Measurements from ENCODE around the gene BRINP1. TPM values are rescaled to one million over a fixed set of nuclear protein-coding genes. Genes with fewer than 3 reads are reported as not detected.

BRINP1 gene, protein sequence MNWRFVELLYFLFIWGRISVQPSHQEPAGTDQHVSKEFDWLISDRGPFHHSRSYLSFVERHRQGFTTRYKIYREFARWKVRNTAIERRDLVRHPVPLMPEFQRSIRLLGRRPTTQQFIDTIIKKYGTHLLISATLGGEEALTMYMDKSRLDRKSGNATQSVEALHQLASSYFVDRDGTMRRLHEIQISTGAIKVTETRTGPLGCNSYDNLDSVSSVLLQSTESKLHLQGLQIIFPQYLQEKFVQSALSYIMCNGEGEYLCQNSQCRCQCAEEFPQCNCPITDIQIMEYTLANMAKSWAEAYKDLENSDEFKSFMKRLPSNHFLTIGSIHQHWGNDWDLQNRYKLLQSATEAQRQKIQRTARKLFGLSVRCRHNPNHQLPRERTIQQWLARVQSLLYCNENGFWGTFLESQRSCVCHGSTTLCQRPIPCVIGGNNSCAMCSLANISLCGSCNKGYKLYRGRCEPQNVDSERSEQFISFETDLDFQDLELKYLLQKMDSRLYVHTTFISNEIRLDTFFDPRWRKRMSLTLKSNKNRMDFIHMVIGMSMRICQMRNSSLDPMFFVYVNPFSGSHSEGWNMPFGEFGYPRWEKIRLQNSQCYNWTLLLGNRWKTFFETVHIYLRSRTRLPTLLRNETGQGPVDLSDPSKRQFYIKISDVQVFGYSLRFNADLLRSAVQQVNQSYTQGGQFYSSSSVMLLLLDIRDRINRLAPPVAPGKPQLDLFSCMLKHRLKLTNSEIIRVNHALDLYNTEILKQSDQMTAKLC
- 0.86 and 0.96 TPM in 2 replicates for total RNA-seq
- long read RNA-seq, partial matches to known transcripts: 0 of 4 reads
- long read RNA-seq, other reads (novel, unspliced or antisense): 2 of 4 reads

- H3K4me3 Mint-ChIP-seq: peak within 1 kb of the TSS; percentile 87
- H3K4me1 Mint-ChIP-seq: peaks cover 16% of the 10 kb centered on the region
- no peak for TF ChIP-seq CTCF (conservative IDR thresholded peaks at IDR 0.05)
- no peaks in the 10 kb centered on the region for H3K9me3 Mint-ChIP-seq
- H3K27me3 Mint-ChIP-seq (ENCODE audit: low read depth): peaks cover 96% of the 10 kb centered on the region
- peak; percentile 61 for DNase-seq (ENCODE audit: low read depth, low spot score)
- H3K27ac Mint-ChIP-seq (ENCODE audit: unreplicated experiment): no peak within 1 kb of the TSS
- H3K36me3 Mint-ChIP-seq (ENCODE audit: low read depth): no peaks in the 10 kb centered on the region
Measured at GRCh38 chr9:119368681-119369581, at the start of gene BRINP1. Gene BRINP1 (minus strand): TSS chr9:119369435. CDS start chr9:119313355, 56,080 bp downstream.

- Mint-ChIP-seq H3K4me3 (no peak overlapping the region), H3K27me3 (ENCODE audit: low read depth) (peaks cover 18% of the 10 kb centered on the region), H3K9me3 (no peaks in the 10 kb centered on the region), H3K36me3 (ENCODE audit: low read depth) (no peaks in the 10 kb centered on the region), H3K27ac (ENCODE audit: unreplicated experiment) (no peak overlapping the region), H3K4me1 (no peaks in the 10 kb centered on the region)
- no peak for DNase-seq (ENCODE audit: low read depth, low spot score)
- TF ChIP-seq CTCF (conservative IDR thresholded peaks at IDR 0.05): no peak
Measured at GRCh38 chr9:119418721-119419120, 49.5 kb upstream of the BRINP1 start.

DNA sequence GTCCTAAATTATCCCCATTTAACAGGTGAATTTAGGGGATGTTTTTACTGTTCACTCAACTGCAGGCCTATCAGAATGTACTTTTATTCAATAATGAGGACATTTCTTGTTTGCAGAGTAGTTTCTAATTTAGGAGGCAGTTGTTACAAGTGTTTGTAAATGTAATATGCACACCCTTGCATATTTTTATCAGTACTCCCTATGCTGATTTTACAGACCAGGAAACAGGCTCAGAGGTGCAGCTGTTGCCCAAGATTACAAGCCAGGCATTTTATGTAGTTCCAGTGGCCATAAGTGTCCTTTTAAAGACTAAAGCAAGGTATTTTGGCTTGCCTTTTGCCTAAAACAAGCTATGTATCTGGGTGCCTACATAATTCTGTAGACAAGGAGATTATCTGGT is 47.6 kb upstream of the BRINP1 start:
- Mint-ChIP-seq H3K4me1 (no peaks in the 10 kb centered on the region), H3K27ac (ENCODE audit: unreplicated experiment) (no peak overlapping the region)

DNA sequence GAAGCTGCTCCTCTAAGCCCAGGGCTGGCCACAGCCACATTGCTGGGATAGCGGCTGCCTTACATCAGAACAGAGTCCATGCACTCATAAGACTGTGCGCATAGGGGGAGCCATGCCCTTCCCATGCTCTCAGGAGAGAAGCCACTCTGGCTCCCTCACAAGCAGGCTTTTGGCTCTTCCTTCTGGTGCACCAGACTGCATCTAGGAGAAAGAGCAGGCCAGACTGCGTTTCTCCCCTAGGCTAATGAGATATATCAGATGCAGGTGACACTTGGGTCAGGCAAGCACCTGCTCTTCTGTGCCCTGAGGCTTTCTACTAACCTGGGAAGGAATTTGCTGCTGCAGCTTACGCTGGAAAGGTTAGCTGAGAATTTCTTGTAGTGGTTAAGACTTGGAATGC is 43.2 kb upstream of the BRINP1 start:
- Mint-ChIP-seq H3K36me3 (ENCODE audit: low read depth) (no peaks in the 10 kb centered on the region), H3K4me1 (no peaks in the 10 kb centered on the region), H3K4me3 (no peak overlapping the region), H3K27ac (ENCODE audit: unreplicated experiment) (no peak overlapping the region), H3K9me3 (no peaks in the 10 kb centered on the region), H3K27me3 (ENCODE audit: low read depth) (peaks cover 2% of the 10 kb centered on the region)
- TF ChIP-seq CTCF (conservative IDR thresholded peaks at IDR 0.05): no peak
- no peak for DNase-seq (ENCODE audit: low read depth, low spot score)

More for the DNA sequence above, 47.6 kb upstream of the BRINP1 start:
- Mint-ChIP-seq H3K4me3 (no peak overlapping the region), H3K36me3 (ENCODE audit: low read depth) (no peaks in the 10 kb centered on the region), H3K9me3 (no peaks in the 10 kb centered on the region), H3K27me3 (ENCODE audit: low read depth) (peaks cover 16% of the 10 kb centered on the region)
- TF ChIP-seq CTCF (conservative IDR thresholded peaks at IDR 0.05): no peak
- no peak for DNase-seq (ENCODE audit: low read depth, low spot score)

DNA sequence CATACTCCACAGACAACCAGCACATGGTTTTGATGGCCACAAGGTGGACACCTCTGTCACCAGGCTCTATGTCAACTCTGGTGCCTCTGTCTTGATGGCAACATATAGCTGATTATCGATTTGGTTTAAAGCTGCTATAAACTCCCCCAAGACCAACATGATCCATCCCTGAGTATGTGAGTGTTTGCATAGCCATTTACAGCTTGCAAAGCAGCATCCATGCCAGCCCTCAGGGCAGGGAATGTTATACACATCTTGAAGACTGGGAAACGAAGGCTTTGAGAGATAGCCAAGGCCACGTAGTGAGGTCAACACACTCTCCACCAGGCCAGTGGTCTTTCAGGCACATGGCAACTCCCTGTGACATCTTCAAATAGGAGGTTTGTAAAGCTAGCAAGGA is 40.3 kb upstream of the BRINP1 start:
- Mint-ChIP-seq H3K4me3 (no peak overlapping the region), H3K4me1 (no peaks in the 10 kb centered on the region), H3K27me3 (ENCODE audit: low read depth) (peaks cover 2% of the 10 kb centered on the region), H3K9me3 (peaks cover 4% of the 10 kb centered on the region), H3K36me3 (ENCODE audit: low read depth) (no peaks in the 10 kb centered on the region), H3K27ac (ENCODE audit: unreplicated experiment) (no peak overlapping the region)
- no peak for DNase-seq (ENCODE audit: low read depth, low spot score)
- TF ChIP-seq CTCF (conservative IDR thresholded peaks at IDR 0.05): no peak
